Stomach (tissue), 4 donors: ENCODE results near the gene RIMBP2.

Source experiments
- CTCF ChIP-seq, 7 experiments: fragments of 450-650 bp in 4 of 7; fragments of 200-600 bp in 3 of 7; sonication (generic) in 3 of 7; IDR thresholded peaks; one replicate each; pipeline ENCODE4 v1.5.1; 2016 to 2019; ENCODE audit warnings: antibody characterized with exemption in 7 of 7, control low read depth in 2 of 7, mild to moderate bottlenecking in 1 of 7
- POLR2AphosphoS5 ChIP-seq, 3 donors: sonication (generic); formaldehyde crosslinking; IDR thresholded peaks; one replicate each; pipeline ENCODE4 v1.6.1; 2016; ENCODE audit warnings: antibody characterized with exemption in 3 of 3

- no peak for TF ChIP-seq POLR2AphosphoS5 (IDR thresholded peaks at IDR 0.05)
- no peak for TF ChIP-seq CTCF (IDR thresholded peaks at IDR 0.05)
Observed at GRCh38 chr12:130748786-130749185, 32.7 kb upstream of the RIMBP2 start.
